Common myeloid progenitor, CD34-positive (primary cell): ENCODE data around the gene CCNH.

Experiments
- CTCF ChIA-PET: fragments of 350-600 bp; sonication (Branson Sonifier 250); formaldehyde crosslinking; loops from one replicate; lab custom pipeline; 2021; ENCODE audit warnings: antibody characterized with exemption; lab: Charles Lee
- POLR2A ChIA-PET: fragments of 350-600 bp; sonication (Branson Sonifier 250); formaldehyde crosslinking; loops from one replicate; lab custom pipeline; 2021; ENCODE audit warnings: antibody characterized with exemption; lab: Charles Lee
- DNase-seq, 3 donors: peaks; one replicate each; pipeline versions ENCODE4 v3.0.0 to v3.0.0-alpha.2; 2013
- H3K27ac ChIP-seq, 2 experiments: 1 replicate in 1 of 2; 2 replicates in 1 of 2; pipeline ENCODE4 v1.7.0; 2013; ENCODE audit warnings: inconsistent platforms in 2 of 2, low read length in 2 of 2, mild to moderate bottlenecking in 2 of 2, low read depth in 1 of 2, moderate library complexity in 1 of 2; ENCODE audit not compliant: severe bottlenecking in 2 of 2, insufficient read depth in 1 of 2, poor library complexity in 1 of 2
- H3K27me3 ChIP-seq, 5 experiments: replicated peaks in 2 of 5; 1 replicate in 3 of 5; 2 replicates in 2 of 5; pipeline versions ENCODE4 v1.6.1 to v1.7.0; 2013; ENCODE audit warnings: low read length in 4 of 5, mild to moderate bottlenecking in 2 of 5, moderate library complexity in 2 of 5, inconsistent platforms in 1 of 5; ENCODE audit not compliant: insufficient read depth in 5 of 5, control insufficient read depth in 4 of 5
- H3K36me3 ChIP-seq, 4 experiments: 1 replicate in 2 of 4; 2 replicates in 2 of 4; pipeline versions ENCODE4 v1.6.1 to v1.7.0; 2013; ENCODE audit warnings: low read length in 3 of 4, control low read depth in 1 of 4, mild to moderate bottlenecking in 1 of 4; ENCODE audit not compliant: control insufficient read depth in 4 of 4, insufficient read depth in 4 of 4
- H3K4me1 ChIP-seq, 4 experiments: 1 replicate in 3 of 4; 2 replicates in 1 of 4; pipeline versions ENCODE4 v1.6.1 to v1.7.1; 2013; ENCODE audit warnings: low read length in 3 of 4, mild to moderate bottlenecking in 3 of 4, control low read depth in 1 of 4, inconsistent platforms in 1 of 4, moderate library complexity in 1 of 4; ENCODE audit not compliant: control insufficient read depth in 4 of 4, insufficient read depth in 4 of 4; ENCODE audit errors: control extremely low read depth in 1 of 4
- H3K4me3 ChIP-seq, 7 experiments: 1 replicate in 4 of 7; 2 replicates in 3 of 7; pipeline versions ENCODE4 v1.5.1 to v1.7.0; 2013; ENCODE audit warnings: mild to moderate bottlenecking in 7 of 7, low read length in 6 of 7, moderate library complexity in 6 of 7, inconsistent platforms in 2 of 7, low read depth in 2 of 7, control low read depth in 1 of 7; ENCODE audit not compliant: insufficient read depth in 4 of 7, control insufficient read depth in 1 of 7; ENCODE audit errors: extremely low read depth in 1 of 7
- H3K9me3 ChIP-seq, 5 experiments: 1 replicate in 4 of 5; 2 replicates in 1 of 5; pipeline versions ENCODE4 v1.6.1 to v1.7.1; 2013; ENCODE audit warnings: low read length in 4 of 5, mild to moderate bottlenecking in 2 of 5, inconsistent platforms in 1 of 5, low read depth in 1 of 5, moderate library complexity in 1 of 5; ENCODE audit not compliant: control insufficient read depth in 4 of 5, insufficient read depth in 2 of 5; ENCODE audit errors: control extremely low read depth in 1 of 5
- WGBS: methylation state at CpG from one replicate; pipeline ENCODE4 v1.1.5; 2013; ENCODE audit not compliant: insufficient coverage; 5-methylcytosine and 5-hydroxymethylcytosine counted together

The CCNH gene

DNA sequence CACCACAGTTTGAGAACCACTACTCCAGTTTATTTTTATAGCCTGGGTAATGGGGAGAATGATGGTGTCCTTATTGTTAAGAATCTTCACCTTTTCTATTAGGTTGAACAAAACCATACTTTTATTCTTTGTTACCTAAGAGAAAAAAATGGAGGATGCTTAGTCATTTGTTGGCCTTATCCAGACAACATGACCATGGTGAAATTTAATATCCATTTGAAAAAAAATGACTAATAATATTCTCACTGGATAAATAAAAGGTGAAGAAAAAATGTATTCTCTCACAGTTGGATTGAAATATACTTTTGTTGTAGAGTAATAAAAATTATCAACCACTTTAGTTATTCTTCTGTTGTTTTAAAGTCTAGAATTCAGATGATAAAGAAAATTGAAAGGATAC lies 5.8 kb upstream of the CCNH start:
- DNase-seq = no peak
- no peaks in the 10 kb centered on the region for H3K36me3 ChIP-seq
- ChIA-PET CTCF (no interaction called here), POLR2A (no interaction called here)
- H3K9me3 ChIP-seq = no peaks in the 10 kb centered on the region
- H3K27ac ChIP-seq = no peak overlapping the region
- no peak overlapping the region for H3K4me3 ChIP-seq
- H3K27me3 ChIP-seq = no peaks in the 10 kb centered on the region
- peaks cover 0 to under 1% (median under 1%) of the 10 kb centered on the region in 4 experiments for H3K4me1 ChIP-seq

- no peak for DNase-seq
These were observed 564 bp upstream of the CCNH start for GRCh38 chr5:87413343-87413645.

GRCh38 chr5:87411973-87412629 lies 629 bp downstream of the CCNH start:
- ChIA-PET CTCF (interaction anchor here (0.6 to 2.5 kb wide), 4 partner anchors 9 to 28 kb away, joined by 3 to 13 read pairs (median 4); no protein-coding TSS in a partner anchor), POLR2A (interaction anchor here (0.8 kb wide), 1 partner anchor 12 kb away, joined by 3 read pairs; no protein-coding TSS in a partner anchor)
- H3K27ac ChIP-seq = peak overlapping the region; percentile 97 to 98
- 0% methylated on average over 28 of the region's 29 CpGs for WGBS
- H3K36me3 ChIP-seq = peaks cover 4 to 36% (median 19%) of the 10 kb centered on the region in 4 experiments
- H3K4me1 ChIP-seq = peaks cover 9 to 20% (median 14%) of the 10 kb centered on the region in 4 experiments
- peak overlapping the region; percentile 64 to 99 (median 97) for H3K4me3 ChIP-seq
- DNase-seq = peak; percentile 64 to 71 (median 66)
- H3K27me3 ChIP-seq = no peaks in the 10 kb centered on the region
- H3K9me3 ChIP-seq = no peaks in the 10 kb centered on the region

More at GRCh38 chr5:87413343-87413645, 564 bp upstream of the CCNH start:
- peaks cover 9 to 20% (median 14%) of the 10 kb centered on the region in 4 experiments for H3K4me1 ChIP-seq
- ChIA-PET CTCF (interaction anchor here (2.5 kb wide), 1 partner anchor 14 kb away, joined by 13 read pairs; no protein-coding TSS in a partner anchor), POLR2A (interaction anchor here (0.5 kb wide), 1 partner anchor 43 kb away, joined by 3 read pairs; no protein-coding TSS in a partner anchor)
- WGBS = 73% methylated on average over 2 of the region's 3 CpGs
- H3K27me3 ChIP-seq = no peaks in the 10 kb centered on the region
- H3K9me3 ChIP-seq = no peaks in the 10 kb centered on the region
- H3K27ac ChIP-seq = peak overlapping the region; percentile 97 to 98
- H3K4me3 ChIP-seq = peak overlapping the region in 6 of 7 experiments; percentile 88 to 99 (median 98)
- H3K36me3 ChIP-seq = peaks cover 4 to 25% (median 12%) of the 10 kb centered on the region in 4 experiments

- WGBS = 0% methylated on average over 2 of the region's 5 CpGs
- peak overlapping the region; percentile 97 to 98 for H3K27ac ChIP-seq
- CTCF ChIA-PET = interaction anchor here (0.8 to 2.5 kb wide), 3 partner anchors 9 to 20 kb away, joined by 3 to 13 read pairs (median 3); no protein-coding TSS in a partner anchor
- peaks cover 9 to 20% (median 14%) of the 10 kb centered on the region in 4 experiments for H3K4me1 ChIP-seq
- DNase-seq = peak; percentile 34 to 48 (median 46)
- POLR2A ChIA-PET = no interaction called here
- no peaks in the 10 kb centered on the region for H3K9me3 ChIP-seq
- H3K36me3 ChIP-seq = peaks cover 9 to 41% (median 22%) of the 10 kb centered on the region in 4 experiments
- no peaks in the 10 kb centered on the region for H3K27me3 ChIP-seq
- H3K4me3 ChIP-seq = peak overlapping the region; percentile 64 to 99 (median 97)
These were observed 1.2 kb downstream of the CCNH start for GRCh38 chr5:87411586-87411972.

- Histone ChIP-seq H3K27me3 (no peaks in the 10 kb centered on the region), H3K4me3 (peak overlapping the region in 2 of 7 experiments; percentile 88 to 98), H3K36me3 (peaks cover 10 to 47% (median 26%) of the 10 kb centered on the region in 4 experiments), H3K27ac (peak overlapping the region in 1 of 2 experiments; percentile 18), H3K4me1 (peaks cover 9 to 20% (median 14%) of the 10 kb centered on the region in 4 experiments), H3K9me3 (no peaks in the 10 kb centered on the region)
- no peak for DNase-seq
- ChIA-PET POLR2A (no interaction called here), CTCF (interaction anchor here (1.3 to 2.5 kb wide), 2 partner anchors 8 to 11 kb away, joined by 3 to 13 read pairs; no protein-coding TSS in a partner anchor)
- no CpG with 5 or more reads among the region's 1 CpG for WGBS
These were observed 1.8 kb downstream of the CCNH start for GRCh38 chr5:87410931-87411330.

- ChIA-PET POLR2A (no interaction called here), CTCF (no interaction called here)
- no peak overlapping the region for H3K4me3 ChIP-seq
- H3K4me1 ChIP-seq = peaks cover 6 to 16% (median 13%) of the 10 kb centered on the region in 4 experiments
- no peak for DNase-seq
- no peaks in the 10 kb centered on the region for H3K9me3 ChIP-seq
- no peaks in the 10 kb centered on the region for H3K27me3 ChIP-seq
- no CpG with 5 or more reads among the region's 2 CpGs for WGBS
- H3K27ac ChIP-seq = no peak overlapping the region
- H3K36me3 ChIP-seq = peaks cover 10 to 72% (median 42%) of the 10 kb centered on the region in 4 experiments
These were observed 4.5 kb downstream of the CCNH start for GRCh38 chr5:87408204-87408603.
